Sciatic nerve (tissue), 2 donors: ENCODE results near the gene SMC1B. TPM values are rescaled to one million over a fixed set of nuclear protein-coding genes. Genes with fewer than 3 reads are reported as not detected.
A peak's percentile ranks its signal among the peaks of the same experiment; 100 is the strongest.
"Not testable (repeated sequence)": the region's sequence is repeated elsewhere in the genome, so short reads cannot be mapped to it uniquely, and the experiment has no call there.

Source experiments
- ATAC-seq: fragments of 200-7000 bp; cut with Tn5 transposase; one replicate; pipeline ENCODE4 v1.9.1; 2020; ENCODE audit warnings: mild to moderate bottlenecking, moderate library complexity
- DNase-seq: peaks from one replicate; pipeline ENCODE4 v3.0.0-alpha.2; 2020; ENCODE audit warnings: low spot score
- intact Hi-C: fragments of 100-400 bp; cut with DNase I; formaldehyde crosslinking; loops from one replicate; pipeline ENCODE4 v1.14.2; 2022
- total RNA-seq: library from RNA; stranded (reverse); fragmentation: NEBNext Ultra II Directional; extraction: Animal tissue kit (Norgen Biotek cat#: 25700); gene quantifications from one replicate; pipeline ENCODE4 v1.2.1, GENCODE V29; 2021
- donor health status: DM: no; HTN: no; CAD: no.
- donor health status: DM: no; HTN: no; CAD: no.

Gene SMC1B
- total RNA-seq, 1 donor from 2014 or later, result not detected

- DNase-seq (no peak), ATAC-seq (no peak)
- intact Hi-C loops, result no loop called here
Observed at GRCh38 chr22:45314054-45314721, 99.2 kb downstream of the SMC1B start.

- DNase-seq (no peak), ATAC-seq (no peak)
- intact Hi-C loops, result no loop called here
Observed at GRCh38 chr22:45312856-45313255, 100.5 kb downstream of the SMC1B start.

DNA sequence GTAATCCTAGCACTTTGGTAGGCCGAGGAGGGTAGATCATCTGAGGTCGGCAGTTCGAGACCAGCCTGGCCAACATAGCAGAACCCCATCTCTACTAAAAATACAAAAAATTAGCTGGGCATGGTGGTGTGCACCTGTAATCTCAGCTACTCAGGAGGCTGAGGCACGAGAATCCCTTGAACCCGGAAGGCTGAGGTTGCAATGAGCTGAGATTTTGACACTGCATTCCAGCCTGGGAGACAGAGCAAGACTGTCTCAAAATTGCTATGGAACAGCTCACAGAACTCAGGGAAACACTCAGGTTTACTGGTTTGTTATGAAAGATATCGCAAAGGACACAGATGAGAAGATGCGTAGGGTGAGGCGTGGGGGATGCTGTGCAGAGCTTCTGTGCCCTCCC, 101.0 kb downstream of the SMC1B start:
- ATAC-seq, result no peak
- no peak for DNase-seq
- intact Hi-C loops, result no loop called here

DNA sequence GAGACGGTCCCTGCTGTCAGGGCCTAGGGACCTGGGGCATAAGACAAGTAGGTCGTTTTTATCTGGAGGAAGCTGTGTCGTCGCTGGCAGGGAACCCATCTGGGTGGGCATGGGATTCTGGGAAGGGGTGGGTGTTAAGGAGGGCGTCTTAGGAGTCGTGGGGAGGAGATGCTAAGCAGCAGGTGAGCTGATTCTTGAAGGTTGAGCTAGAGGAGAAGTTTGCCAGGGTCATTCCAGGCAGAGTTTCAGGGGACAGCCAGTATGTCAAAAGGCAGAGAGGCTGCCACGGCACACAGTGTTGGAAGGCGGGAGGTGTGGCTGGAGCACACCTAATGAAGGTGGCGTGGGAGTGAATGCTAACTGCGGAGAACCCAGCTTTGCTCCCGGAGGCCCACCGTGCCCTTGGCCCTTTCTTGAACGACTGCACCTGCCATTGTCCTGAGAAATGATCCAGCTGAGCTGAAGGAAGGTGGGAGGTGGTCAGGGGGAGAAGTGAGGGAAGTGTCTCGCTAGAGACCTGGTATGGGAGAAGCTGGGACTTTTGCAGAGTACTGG, 102.3 kb downstream of the SMC1B start:
- no peak for DNase-seq
- intact Hi-C loops, result no loop called here
- ATAC-seq, result no peak

GRCh38 chr22:45310331-45310976, 102.9 kb downstream of the SMC1B start:
- no peak for ATAC-seq
- intact Hi-C loops, result no loop called here

DNA sequence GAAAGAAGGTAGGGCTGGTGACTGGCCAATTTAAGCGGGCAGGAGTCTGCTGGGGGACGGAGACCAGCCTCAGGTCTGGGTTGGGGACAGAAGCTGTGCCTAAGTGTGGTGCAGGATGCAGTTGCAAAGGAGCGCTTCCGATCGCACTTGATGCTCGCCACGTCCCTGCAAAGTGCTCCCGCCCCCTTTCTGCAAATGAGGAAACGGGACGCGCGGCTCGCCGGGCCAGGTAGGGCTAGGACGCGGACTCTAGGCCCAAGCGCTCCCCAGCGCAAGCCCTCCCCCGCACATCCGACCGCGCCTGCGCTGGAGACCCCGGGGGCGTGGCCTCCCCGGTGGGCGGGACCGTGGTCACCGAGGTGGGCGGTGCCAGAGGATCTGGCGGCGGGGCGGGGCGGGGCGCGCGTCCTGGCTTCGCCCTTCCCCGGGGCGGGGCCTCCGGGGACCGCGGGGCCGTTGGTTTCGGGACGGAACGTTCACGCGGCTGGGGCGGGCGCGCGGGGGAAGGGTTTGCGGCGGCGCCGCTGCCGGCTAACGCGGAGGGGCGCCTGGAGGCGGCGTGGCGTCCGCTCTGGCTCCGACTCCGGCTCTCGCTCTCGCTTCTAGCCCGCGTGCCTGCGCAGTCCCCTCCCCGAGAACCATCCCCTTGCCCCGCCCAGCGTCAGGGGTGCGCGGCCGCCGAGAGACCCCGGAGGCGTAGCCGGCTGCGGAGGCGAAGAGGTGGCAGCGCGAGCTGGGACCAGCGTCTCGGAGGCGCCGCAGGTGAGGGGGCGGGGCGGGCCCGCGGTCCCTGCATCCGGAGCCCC, 103.8 kb downstream of the SMC1B start, which contains the start of gene FAM118A:
Gene FAM118A, plus strand, starts transcription at position 513 of the 806 bp plus-strand sequence. CDS start 12,446 bp downstream, outside the sequence.
- peak; percentile 97 for DNase-seq
- peak; percentile 96 for ATAC-seq
- intact Hi-C loops, result no loop called here

More at GRCh38 chr22:45310331-45310976, 102.9 kb downstream of the SMC1B start:
- DNase-seq, result no peak

GRCh38 chr22:45308957-45309421, 104.4 kb downstream of the SMC1B start:
- peak; percentile 21 for ATAC-seq

DNA sequence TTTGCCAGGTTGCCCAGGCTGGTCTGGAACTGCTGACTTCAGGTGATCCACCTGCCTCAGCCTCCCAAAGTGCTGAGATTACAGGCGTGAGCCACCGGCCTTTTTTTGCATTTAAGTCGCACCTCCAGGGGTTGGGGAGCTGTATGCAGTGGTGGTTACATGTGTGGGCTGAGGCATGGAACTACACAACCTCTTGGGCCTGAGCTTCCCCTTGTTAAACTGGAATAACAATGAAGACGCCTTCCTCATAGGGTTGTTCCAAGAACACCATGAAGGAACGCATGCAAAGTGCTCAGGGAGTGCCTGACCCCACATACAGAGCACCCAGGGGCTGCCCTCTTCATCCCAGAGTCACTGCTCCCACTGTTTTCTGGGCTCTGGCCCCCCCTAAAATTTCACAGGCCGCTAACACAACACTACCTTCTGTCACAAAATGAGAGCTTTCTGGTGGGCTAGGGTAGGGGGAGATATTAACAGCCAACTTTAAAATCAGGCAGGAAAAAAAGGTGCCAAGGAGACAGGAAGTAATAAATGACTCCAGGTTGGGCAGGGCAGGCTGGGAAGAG, 104.9 kb downstream of the SMC1B start:
- intact Hi-C loops, result no loop called here
- ATAC-seq (no peak), DNase-seq (no peak)

More at GRCh38 chr22:45308957-45309421, 104.4 kb downstream of the SMC1B start:
- intact Hi-C loops, result no loop called here
- DNase-seq, result no peak

- no peak for ATAC-seq
- no peak for DNase-seq
- intact Hi-C loops, result no loop called here
Observed at GRCh38 chr22:45306139-45306538, 107.3 kb downstream of the SMC1B start.

DNA sequence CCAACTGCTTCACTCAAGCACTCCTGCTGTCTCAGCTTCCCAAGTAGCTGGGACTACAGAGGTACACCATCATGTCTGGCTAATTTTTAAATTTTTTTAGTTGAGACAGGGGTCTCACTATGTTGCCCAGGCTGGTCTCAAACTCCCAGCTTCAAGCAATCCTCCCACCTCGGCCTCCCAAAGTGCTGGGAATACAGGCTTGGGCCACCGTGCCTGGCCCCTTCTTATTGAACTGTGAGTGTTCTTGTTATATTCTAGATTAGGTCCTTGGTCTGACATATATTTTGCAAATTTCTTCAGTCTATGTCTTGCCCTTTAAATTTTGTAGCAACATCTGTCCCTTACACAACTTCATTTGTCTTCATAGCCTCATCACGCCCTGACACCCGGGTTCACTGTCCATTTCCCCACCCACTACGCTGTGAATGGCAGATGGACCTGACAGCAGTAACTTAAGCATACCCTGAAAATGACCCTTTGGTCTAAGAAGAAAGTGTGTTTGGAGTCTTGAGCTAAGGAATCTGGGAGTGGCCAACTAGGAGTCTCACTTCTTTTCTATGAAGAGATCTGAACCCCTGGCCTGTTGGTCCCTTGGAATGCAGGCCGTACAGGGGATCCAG, 107.8 kb downstream of the SMC1B start:
- DNase-seq (no peak), ATAC-seq (no peak)
- intact Hi-C loops, result no loop called here

DNA sequence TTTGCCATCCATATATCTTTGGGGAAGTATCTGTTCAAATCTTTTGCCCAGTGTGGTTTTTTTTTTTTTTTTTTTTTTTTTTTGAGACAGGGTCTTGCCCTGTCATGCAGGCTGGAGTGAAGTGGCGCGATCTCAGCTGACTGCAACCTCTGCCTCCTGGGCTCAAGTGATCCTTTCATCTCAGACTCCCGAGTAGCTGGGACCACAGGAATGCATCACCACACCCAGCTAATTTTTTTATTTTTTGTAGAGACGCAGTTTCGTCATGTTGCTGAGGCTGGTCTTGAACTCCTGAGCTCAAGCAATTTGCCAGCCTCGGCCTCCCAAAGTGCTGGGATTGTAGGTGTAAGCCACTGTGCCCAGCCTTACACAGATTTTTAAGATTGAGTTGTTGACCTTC, 108.4 kb downstream of the SMC1B start:
- intact Hi-C loops, result no loop called here

DNA sequence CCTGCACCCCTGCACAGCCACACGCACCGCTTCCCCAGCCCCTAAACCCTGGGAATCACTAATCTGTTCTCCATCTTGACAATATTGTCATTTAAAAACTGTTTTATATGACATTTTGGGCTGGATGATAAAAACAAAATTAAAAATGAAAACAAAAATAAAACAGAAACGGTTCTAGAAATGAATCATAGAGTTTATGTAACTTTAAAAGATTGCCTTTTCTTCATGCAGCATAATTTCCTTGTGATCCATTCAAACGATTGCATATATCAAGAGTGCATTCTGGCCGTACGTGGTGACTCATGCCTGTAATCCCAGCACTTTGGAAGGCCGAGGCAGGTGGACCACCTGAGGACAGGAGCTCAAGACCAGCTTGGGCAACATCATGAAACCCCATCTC, 110.2 kb downstream of the SMC1B start:
- intact Hi-C loops, result no loop called here
- ATAC-seq (no peak), DNase-seq (no peak)

More for the DNA sequence above, 108.4 kb downstream of the SMC1B start:
- no peak for ATAC-seq
- DNase-seq, result no peak

DNA sequence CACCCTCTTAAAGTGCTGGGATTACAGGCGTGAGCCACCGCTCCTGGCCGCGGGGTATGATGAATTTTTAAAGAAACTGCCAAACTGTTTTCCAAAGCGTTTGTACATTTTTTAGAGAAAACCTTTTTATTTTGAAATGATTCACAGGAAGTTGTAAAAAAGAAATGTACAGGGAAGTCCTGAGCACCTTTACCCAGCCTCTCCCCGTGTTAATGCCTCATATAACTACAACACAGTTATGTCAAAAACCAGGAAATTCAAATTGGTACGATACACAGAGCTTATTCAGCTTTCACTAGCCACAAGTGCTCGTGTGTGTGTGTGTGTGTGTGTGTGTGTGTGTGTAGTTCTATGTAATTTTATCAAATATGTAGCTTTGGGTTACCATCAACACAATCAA, 110.6 kb downstream of the SMC1B start:
- no peak for ATAC-seq
- intact Hi-C loops, result no loop called here
- DNase-seq, result no peak

- ATAC-seq (no peak), DNase-seq (no peak)
- intact Hi-C loops, result no loop called here
Observed at GRCh38 chr22:45298934-45299505, 114.4 kb downstream of the SMC1B start.

DNA sequence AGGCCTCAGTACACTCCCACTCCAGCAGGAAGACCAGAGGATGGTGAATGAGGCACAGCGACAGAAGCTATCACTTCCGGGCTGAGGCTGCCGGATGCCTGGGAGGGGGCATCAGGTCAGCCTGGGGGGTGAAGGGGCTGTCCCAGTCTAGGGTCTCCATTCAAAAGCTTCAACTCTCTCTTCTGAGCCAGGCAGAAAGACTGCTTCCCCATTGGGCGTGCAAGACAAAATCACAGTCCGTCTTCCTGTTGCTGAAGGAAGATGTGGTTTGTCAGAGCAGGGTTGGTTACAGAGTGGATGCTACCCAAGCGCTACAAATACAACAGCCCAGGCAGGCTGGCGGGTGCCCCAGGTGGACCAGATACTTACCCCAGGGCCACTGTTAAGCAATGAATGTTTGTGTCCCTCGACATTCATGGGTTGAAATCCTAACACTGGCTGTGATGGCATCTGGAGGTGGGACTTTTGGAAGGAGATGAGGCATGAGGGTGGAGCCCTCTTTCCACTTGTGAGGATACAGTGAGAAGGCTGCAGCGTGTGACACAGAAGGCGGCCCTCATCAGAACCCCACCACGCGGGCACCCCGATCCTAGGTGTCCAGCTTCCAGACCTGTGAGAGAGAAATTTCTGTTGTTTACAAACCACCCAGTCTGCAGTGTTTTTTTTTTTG, 116.6 kb downstream of the SMC1B start:
- intact Hi-C loops, result no loop called here
- DNase-seq (no peak), ATAC-seq (no peak)

DNA sequence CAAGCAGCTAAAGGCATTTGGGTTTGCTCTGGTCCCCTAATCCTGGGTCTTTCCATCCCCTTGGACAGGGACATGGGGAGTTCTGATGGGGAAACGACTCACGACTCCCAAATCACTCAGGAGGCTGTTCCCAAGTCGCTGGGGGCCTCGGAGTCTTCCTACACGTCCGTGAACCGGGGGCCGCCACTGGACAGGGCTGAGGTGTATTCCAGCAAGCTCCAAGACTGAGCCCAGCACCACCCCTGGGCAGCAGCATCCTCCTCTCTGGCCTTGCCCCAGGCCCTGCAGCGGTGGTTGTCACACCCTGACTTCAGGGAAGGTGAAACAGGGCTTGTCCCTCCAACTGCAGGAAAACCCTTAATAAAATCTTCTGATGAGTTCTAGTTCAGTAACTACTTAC, 117.9 kb downstream of the SMC1B start:
- DNase-seq, result no peak
- no peak for ATAC-seq
- intact Hi-C loops, result no loop called here

- ATAC-seq, DNase-seq, intact Hi-C loops: not testable (repeated sequence)
Observed at GRCh38 chr22:45295004-45295403, 118.4 kb downstream of the SMC1B start.
